ENCODE results near the gene INO80.

Gene INO80

GRCh38 chr15:41056810-41057209 lies 59.3 kb downstream of the INO80 start:
- no peak for TF ChIP-seq CTCF (IDR thresholded peaks at IDR 0.05; ENCODE audit: extremely low read depth, missing control alignments)
- DNase-seq (ENCODE audit: low spot score) = no peak

GRCh38 chr15:41055706-41056105 lies 60.4 kb downstream of the INO80 start:
- no peak for DNase-seq (ENCODE audit: low spot score)
- TF ChIP-seq CTCF (IDR thresholded peaks at IDR 0.05; ENCODE audit: extremely low read depth, missing control alignments) = no peak

- no peak for TF ChIP-seq CTCF (IDR thresholded peaks at IDR 0.05; ENCODE audit: extremely low read depth, missing control alignments)
- DNase-seq (ENCODE audit: low spot score) = no peak
Observed at GRCh38 chr15:41051139-41051538, 64.9 kb downstream of the INO80 start.

GRCh38 chr15:41048852-41049251 lies 67.2 kb downstream of the INO80 start:
- DNase-seq (ENCODE audit: low spot score) = no peak
- no peak for TF ChIP-seq CTCF (IDR thresholded peaks at IDR 0.05; ENCODE audit: extremely low read depth, missing control alignments)

GRCh38 chr15:41048397-41048796 lies 67.7 kb downstream of the INO80 start:
- no peak for TF ChIP-seq CTCF (IDR thresholded peaks at IDR 0.05; ENCODE audit: extremely low read depth, missing control alignments)
- DNase-seq (ENCODE audit: low spot score) = peak; percentile 15

GRCh38 chr15:41047474-41047873 lies 68.6 kb downstream of the INO80 start:
- no peak for TF ChIP-seq CTCF (IDR thresholded peaks at IDR 0.05; ENCODE audit: extremely low read depth, missing control alignments)
- DNase-seq (ENCODE audit: low spot score) = no peak

- no peak for TF ChIP-seq CTCF (IDR thresholded peaks at IDR 0.05; ENCODE audit: extremely low read depth, missing control alignments)
- no peak for DNase-seq (ENCODE audit: low spot score)
Observed at GRCh38 chr15:41043276-41043951, 72.7 kb downstream of the INO80 start.
